ENCODE results near the gene SAPCD2. TPM values are rescaled to one million over a fixed set of nuclear protein-coding genes. Genes with fewer than 3 reads are reported as not detected.

The SAPCD2 gene
- total and polyA plus RNA-seq, 9 of the 15 experiments (the other 6 are each of a cell fraction or from before 2014, with no cell fraction given), result 3.4 to 91.8 (median 18.8) TPM

GRCh38 chr9:137103206-137103999 lies 33.0 kb upstream of the SAPCD2 start:
- H3K9me1 ChIP-seq (ENCODE audit: control insufficient read depth, insufficient read depth, low read length), result no peaks in the 10 kb centered on the region
- no TSS peak for BruUV-seq (replicated peaks)
- H3K9me3 ChIP-seq (replicated peaks; ENCODE audit: control insufficient read depth, insufficient read depth, low read depth, low read length), result peaks cover 22% of the 10 kb centered on the region
- peaks cover 0 to 15% of the 10 kb centered on the region in 2 experiments; a peak in 2 of 5 replicates for H3K4me1 ChIP-seq (replicated peaks in 1 of 2; ENCODE audit: control insufficient read depth in 2 of 2, insufficient read depth in 2 of 2, low read length in 2 of 2)
- no peak overlapping the region for H3K4me3 ChIP-seq
- FAIRE-seq, result no peak
- ChIA-PET POLR2A (interaction anchor here (0.6 to 1.2 kb wide), 2 partner anchors 13 to 17 kb away, joined by 4 read pairs; no protein-coding TSS in a partner anchor), CTCF (ENCODE audit: low intra/inter-chr PET ratio) (no interaction called here)
- TF ChIP-seq MED1 (CRISPR knock-in tag; IDR thresholded peaks at IDR 0.05; ENCODE audit: borderline replicate concordance), result 0 out of 2 replicates have a peak, but pooled peaks have one; percentile 27
- TF ChIP-seq, protein P1, sequence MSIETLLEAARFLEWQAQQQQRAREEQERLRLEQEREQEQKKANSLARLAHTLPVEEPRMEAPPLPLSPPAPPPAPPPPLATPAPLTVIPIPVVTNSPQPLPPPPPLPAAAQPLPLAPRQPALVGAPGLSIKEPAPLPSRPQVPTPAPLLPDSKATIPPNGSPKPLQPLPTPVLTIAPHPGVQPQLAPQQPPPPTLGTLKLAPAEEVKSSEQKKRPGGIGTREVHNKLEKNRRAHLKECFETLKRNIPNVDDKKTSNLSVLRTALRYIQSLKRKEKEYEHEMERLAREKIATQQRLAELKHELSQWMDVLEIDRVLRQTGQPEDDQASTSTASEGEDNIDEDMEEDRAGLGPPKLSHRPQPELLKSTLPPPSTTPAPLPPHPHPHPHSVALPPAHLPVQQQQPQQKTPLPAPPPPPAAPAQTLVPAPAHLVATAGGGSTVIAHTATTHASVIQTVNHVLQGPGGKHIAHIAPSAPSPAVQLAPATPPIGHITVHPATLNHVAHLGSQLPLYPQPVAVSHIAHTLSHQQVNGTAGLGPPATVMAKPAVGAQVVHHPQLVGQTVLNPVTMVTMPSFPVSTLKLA (conservative IDR thresholded peaks at IDR 0.05), result no peak
- no peak for TF ChIP-seq FOS (IDR thresholded peaks at IDR 0.05; ENCODE audit: extremely low read depth, insufficient read length)
- peak; percentile 59; the same call in 1 of the 2 replicates for TF ChIP-seq ZC3H4 (CRISPR knock-in tag; IDR thresholded peaks at IDR 0.05; ENCODE audit: borderline replicate concordance)
- TF ChIP-seq PYGO2 (tag; IDR thresholded peaks at IDR 0.05), result no peak
- no peak for TF ChIP-seq MEIS2 (IDR thresholded peaks at IDR 0.05; ENCODE audit: partially characterized antibody)
- H3K27ac ChIP-seq (ENCODE audit: extremely low read depth, low read depth, low read length), result no peak overlapping the region
- 90% methylated on average over 36 of the region's 37 CpGs for WGBS (ENCODE audit: insufficient coverage, low coverage, missing lambda C conversion rate)
- H3K36me3 ChIP-seq (ENCODE audit: control insufficient read depth, insufficient read depth, low read length), result peaks cover 94% of the 10 kb centered on the region
- DNase-seq (ENCODE audit: extremely low read depth in 1 of 4, low spot score in 3 of 4), result no peak
- H2AFZ ChIP-seq (ENCODE audit: low read depth, low read length), result no peak overlapping the region
- no peak overlapping the region for H3K4me2 ChIP-seq (ENCODE audit: insufficient read depth, low read length)
- intact Hi-C loops (cut with micrococcal nuclease) (no loop called here), in situ Hi-C loops (cut with MboI) (no loop called here)
- H3K9ac ChIP-seq (ENCODE audit: insufficient read depth in 1 of 2, low read depth in 2 of 2, low read length in 2 of 2), result no peak overlapping the region
- H4K20me1 ChIP-seq (replicated peaks; ENCODE audit: control insufficient read depth, insufficient read depth, low read length), result no peaks in the 10 kb centered on the region
- no peaks in the 10 kb centered on the region for H3K79me2 ChIP-seq (ENCODE audit: control insufficient read depth, insufficient read depth, low read length)
- ATAC-seq, result no peak
- no peaks in the 10 kb centered on the region for H3K27me3 ChIP-seq (ENCODE audit: control insufficient read depth in 2 of 2, insufficient read depth in 2 of 2, low read length in 2 of 2)

All from K562 (cell line).